Hippocampal formation (tissue), 2 donors: ENCODE results near the gene PALMD.
A peak's percentile ranks its signal among the peaks of the same experiment; 100 is the strongest.

Experiments
- DNase-seq, 2 donors: peaks; one replicate each; lab custom pipeline; 2025; lab: John Stamatoyannopoulos, UW

PALMD gene

GRCh38 chr1:99645699-99646531, at the start of gene PALMD:
PALMD (plus strand) TSS chr1:99646113; CDS start chr1:99646318, 205 bp downstream.
- peak in 1 of 2 donors; percentile 22 for DNase-seq

GRCh38 chr1:99598738-99599411, 47.0 kb upstream of the PALMD start:
- DNase-seq: no peak

DNA sequence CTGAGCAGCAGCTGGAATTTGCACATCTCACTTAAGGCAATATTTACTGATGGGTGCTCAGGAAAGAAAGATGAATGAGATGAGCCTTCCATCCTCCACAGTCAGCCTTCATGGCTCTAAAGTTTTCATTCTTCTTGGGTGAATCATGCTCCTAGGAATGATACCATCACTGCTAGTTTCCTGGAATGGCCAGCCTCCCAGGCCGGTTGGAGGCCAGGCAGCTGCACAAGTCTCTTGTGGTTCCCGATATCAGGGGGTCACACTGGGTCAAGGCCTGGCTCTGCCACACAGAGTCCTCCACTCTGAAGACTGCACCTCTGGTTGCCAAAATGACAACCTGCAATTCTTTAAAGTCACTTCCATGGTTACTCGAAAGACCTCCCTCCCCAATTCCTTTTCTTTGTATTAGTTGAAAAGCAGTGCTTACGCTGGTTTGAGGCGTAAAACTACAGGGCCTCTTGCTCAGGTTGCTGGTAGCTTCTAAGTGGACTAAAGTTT, 46.2 kb upstream of the PALMD start:
- no peak for DNase-seq

DNA sequence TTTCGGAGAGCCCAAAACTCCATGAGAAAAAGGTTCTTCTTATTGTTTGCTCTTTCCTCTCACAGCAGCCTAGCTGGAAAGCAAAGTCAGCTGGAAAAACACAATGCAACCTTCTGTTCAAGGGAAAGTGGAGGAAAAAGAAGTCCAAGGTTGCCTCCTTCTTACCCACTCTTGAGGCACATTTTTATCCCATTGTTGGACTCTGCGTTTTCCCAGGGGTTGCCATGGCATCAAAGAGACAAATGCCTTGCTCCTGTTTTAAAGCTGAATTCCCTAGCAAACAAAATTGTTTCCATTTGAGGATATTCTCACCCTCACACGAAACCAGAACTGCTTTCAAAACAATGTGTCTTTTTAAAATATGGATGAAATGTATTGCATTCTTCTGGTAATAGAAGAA, 45.1 kb upstream of the PALMD start:
- DNase-seq: no peak

DNA sequence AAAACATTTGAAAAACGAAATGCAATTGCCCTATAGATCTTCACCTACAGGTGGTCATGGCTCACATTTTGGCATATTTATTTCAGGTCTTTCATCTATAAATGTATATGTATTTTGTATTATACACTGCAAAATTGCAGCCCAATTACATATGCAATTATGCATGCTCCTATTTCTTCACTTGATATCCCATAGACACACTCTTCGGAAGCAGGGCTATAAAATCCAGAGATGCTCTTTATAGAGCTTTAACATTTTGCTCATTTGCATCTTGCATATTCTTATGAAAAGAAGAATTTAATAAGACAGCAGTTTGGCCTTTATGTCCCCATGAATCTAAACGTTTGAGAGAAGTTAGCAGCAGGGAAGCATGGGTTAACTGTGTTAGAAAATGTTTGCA, 44.7 kb upstream of the PALMD start:
- no peak for DNase-seq

- DNase-seq: no peak
Observed at GRCh38 chr1:99601709-99602403, 44.1 kb upstream of the PALMD start.

- DNase-seq: no peak
Observed at GRCh38 chr1:99602404-99602969, 43.4 kb upstream of the PALMD start.

GRCh38 chr1:99603699-99604560, 42.0 kb upstream of the PALMD start:
- DNase-seq: no peak

DNA sequence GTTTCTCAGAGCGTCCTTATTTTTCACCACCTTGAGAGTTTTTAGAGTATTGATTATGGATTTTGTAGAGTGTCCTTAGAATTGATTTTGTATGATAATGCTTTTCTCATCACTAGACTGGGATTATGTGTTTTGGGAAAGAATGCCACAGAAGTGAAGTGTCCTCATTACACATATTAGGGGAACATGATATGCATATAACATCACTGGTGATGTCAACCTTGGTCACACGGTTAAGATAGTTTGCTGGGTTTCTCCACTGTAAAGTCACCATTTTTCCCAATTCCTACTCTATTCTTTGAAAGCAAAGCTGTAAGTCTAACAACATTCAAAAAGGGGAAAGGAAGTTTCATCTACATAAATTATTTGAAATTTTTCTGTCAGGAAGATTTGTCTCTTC, 39.6 kb upstream of the PALMD start:
- no peak for DNase-seq

DNA sequence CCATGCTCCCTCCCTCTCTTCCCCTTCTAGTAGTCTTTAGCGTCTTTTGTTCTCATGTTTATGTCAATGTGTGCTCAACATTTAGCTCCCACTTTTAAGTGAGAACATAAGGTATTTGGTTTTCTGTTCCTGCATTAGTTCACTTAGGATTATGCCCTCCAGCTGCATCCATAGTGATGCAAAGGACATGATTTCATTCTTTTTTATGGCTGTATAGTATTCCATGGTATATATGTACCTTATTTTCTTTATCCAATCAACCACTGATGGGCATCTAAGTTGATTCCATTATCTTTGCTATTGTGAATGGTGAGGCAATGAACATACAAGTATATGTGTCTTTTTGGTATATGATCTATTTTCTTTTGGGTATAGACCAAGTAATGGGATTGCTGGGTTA, 38.3 kb upstream of the PALMD start:
- DNase-seq: no peak

DNA sequence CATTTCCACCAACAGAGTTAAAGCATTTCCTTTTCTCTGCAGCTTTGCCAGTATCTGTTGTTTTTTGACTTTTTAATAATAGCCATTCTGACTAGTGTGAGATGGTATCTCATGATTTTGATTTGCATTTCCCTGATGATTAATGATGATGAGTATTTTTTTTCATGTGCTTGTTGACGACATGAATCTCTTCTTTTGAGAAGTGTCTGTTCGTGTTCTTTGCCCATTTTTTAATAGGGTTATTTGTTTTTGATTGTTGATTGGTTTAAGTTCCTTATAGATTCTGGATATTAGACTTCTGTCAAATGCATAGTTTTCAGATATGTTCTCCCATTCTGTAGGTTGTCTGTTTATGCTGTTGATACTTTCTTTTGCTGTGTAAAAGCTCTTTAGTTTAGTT, 37.9 kb upstream of the PALMD start:
- no peak for DNase-seq

GRCh38 chr1:99613716-99614115, 32.2 kb upstream of the PALMD start:
- DNase-seq: no peak

DNA sequence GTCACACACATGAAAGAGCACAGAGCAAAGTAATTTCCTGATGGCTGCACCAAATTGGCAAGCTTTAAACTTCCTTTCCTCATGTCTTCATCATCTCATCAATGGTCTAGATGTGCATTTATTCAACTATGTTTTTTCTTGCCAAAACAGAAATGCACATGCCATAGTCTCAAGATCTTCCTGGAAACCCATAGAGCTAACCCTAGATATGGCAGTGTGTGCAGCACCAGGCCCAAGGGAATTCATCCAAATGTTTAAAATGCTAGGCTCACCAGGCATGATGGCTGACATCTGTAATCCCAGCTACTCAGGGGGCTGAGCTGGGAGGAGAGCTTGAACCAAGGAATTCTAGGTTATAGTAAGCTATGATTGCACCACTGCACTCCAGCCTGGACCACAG, 31.2 kb upstream of the PALMD start:
- no peak for DNase-seq

- no peak for DNase-seq
Observed at GRCh38 chr1:99619583-99619982, 26.3 kb upstream of the PALMD start.

GRCh38 chr1:99621340-99621901, 24.5 kb upstream of the PALMD start:
- no peak for DNase-seq

DNA sequence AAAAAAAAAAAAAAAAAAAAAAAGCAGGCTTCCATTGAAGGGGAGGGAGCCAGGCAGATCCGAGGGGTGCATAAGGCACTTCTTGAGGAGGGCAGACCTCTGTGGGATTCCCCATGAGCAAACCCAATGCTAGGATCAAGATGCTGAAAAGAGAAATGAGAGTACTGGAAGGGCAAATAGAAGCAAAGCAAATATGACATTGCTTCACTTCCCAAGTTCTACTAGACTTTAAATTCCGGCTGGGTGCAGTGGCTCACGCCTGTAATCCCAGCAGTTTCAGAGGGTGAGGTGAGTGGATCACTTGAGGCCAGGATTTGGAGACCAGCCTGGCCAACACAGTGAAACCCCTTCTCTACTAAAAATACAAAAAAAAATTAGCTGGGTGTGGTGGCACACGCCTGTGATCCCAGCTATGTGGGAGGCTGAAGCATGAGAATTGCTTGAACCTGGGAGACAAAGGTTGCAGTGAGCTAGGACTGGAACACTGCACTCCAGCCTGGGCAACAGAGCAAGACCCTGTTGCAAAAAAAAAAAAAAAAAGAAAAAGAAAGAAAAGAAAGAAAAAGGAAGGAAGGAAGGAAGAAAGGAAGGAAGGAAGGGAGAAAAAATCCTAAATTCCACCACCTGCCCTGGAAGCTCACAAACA, 23.1 kb upstream of the PALMD start:
- no peak for DNase-seq

- DNase-seq: no peak
Observed at GRCh38 chr1:99623554-99623953, 22.4 kb upstream of the PALMD start.

GRCh38 chr1:99627615-99628014, 18.3 kb upstream of the PALMD start:
- no peak for DNase-seq

DNA sequence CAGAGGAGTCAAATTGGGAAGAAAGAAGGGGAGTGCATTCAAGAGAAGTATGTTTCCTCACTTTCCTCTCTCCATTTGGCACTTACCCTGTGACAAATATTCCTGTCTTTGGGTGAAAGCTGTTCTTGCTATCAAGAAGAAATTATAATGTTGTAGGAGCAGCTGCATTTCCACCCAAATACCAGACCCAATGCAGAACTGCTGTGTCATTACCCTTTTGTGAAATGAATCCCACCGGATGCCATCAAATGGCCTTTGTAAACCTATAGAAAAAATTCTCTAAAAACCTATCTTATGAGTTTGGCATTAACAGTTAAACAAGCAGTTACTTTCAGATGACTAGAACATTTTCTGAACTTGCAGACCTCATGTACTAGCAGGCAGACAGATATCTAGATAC, 16.7 kb upstream of the PALMD start:
- no peak for DNase-seq

DNA sequence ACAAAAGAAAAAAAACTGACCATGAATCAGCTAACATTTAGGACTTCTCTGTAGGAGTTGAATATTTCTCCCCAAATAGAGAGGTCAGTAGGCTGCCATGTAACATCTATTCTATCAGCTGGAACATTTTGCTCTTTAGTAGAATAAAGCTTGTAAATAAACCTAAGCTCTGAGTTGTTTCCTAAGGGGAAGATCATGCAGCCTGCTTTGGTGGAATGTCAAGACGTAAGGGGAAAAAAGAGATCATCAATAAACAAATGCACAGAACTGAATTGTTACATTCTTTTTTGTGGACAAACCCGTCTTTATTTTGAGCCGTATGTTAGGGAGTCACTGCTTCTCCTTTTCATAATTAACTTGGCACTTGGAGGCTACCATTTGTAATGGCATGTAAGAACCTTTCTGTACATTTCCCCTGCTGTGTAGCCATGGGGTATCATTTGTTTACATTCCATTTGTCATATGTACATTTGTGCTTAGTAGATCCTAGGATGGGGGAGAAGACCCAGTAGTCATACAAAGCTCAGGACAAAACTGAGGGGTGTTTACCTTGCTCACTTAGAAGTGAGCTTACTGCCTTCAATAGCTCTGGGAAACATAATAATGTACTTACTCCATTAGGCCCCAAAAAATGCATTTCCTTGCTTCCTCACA, 10.8 kb upstream of the PALMD start:
- DNase-seq: no peak
